D721Med (cell line): ENCODE data around the gene TRAM2.

ENCODE experiments used
- DNase-seq: peaks from one replicate; pipeline ENCODE4 v3.0.0; 2011; ENCODE audit warnings: low spot score; ENCODE audit not compliant: insufficient read length
- FAIRE-seq: peaks from 2 replicates; lab custom pipeline; 2011; peaks lifted over from hg19 to GRCh38; lab: Jason Lieb, UNC
- TF ChIP-seq, protein P1 (sequence below): IDR thresholded peaks from 2 replicates; pipeline ENCODE4 v1.5.1; 2012; ENCODE audit warnings: mild to moderate bottlenecking, control low read depth; ENCODE audit not compliant: insufficient read depth; ENCODE audit errors: missing control alignments

TRAM2 gene

DNA sequence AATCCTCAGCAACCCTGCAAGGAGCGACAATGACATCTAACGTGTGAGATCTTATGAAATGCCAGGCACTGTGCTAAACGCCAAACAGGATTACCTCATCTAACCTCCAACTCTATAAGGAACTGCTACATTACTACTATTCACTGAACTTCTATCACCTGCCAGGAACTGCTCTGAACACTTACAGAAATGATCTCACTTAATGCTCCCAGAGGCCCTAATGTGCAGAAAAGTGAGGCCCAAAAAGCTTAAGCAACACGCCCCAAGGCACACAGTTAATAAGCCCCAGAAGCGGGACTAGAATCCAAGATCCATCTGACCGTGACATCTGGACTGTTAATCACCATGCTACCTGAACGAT is 28.5 kb downstream of the TRAM2 start:
- DNase-seq (no peak), FAIRE-seq (no peak)
- TF ChIP-seq, protein P1, sequence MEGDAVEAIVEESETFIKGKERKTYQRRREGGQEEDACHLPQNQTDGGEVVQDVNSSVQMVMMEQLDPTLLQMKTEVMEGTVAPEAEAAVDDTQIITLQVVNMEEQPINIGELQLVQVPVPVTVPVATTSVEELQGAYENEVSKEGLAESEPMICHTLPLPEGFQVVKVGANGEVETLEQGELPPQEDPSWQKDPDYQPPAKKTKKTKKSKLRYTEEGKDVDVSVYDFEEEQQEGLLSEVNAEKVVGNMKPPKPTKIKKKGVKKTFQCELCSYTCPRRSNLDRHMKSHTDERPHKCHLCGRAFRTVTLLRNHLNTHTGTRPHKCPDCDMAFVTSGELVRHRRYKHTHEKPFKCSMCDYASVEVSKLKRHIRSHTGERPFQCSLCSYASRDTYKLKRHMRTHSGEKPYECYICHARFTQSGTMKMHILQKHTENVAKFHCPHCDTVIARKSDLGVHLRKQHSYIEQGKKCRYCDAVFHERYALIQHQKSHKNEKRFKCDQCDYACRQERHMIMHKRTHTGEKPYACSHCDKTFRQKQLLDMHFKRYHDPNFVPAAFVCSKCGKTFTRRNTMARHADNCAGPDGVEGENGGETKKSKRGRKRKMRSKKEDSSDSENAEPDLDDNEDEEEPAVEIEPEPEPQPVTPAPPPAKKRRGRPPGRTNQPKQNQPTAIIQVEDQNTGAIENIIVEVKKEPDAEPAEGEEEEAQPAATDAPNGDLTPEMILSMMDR = no peak

DNA sequence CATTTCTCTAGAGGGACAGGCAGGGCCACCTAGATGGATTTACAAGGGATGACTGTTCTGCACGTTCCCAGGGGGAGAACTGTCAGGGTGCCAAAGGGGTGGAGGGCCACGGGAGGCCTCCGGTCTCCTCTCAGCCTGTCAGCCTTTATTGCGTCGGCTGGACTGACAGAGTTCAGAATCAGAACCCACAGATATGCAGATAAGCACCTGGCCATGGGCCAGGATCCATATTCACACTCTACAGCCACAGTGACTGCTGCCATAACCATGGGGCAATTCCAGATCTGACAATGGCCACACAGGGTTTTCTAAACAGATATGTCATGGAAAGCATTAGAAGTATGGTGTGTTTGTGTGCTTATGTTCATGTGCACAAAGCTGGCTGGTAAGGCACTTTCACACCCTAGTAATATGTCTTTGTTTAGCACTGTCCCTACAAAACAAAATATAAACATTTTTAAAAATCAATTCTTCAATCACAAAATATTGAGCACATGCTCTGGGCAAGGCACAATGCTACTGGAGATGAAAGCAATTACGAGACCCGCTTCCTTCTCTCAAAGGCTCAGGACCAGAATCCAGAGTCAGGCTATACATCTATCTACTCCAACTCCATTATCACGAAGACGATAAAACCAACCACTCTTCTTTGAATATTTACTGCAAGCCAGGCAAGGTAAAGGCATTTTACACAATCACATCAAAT is 29.1 kb downstream of the TRAM2 start:
- TF ChIP-seq, protein P1 = no peak
- FAIRE-seq = no peak

DNA sequence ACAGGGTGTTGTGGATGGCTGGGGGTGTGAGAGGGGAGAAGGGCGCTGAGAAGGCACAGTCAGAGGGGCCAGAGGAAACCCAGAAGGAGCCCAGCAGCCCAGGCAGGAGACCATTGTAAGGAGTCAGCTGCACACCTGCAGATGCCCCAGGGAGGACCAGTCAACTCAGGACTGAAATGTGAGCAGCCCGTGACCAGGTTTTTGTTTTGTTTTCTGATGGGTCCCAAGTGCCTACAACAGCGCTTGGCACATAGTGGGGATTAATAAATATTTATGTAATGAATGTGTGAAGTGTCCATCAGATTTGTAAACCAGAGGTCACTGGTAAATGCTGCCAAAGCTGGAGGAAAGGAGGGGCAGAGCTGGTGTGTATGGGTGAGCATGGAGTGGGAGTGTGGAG is 30.2 kb downstream of the TRAM2 start:
- TF ChIP-seq, protein P1 = no peak

More for the DNA sequence above, 29.1 kb downstream of the TRAM2 start:
- no peak for DNase-seq

DNA sequence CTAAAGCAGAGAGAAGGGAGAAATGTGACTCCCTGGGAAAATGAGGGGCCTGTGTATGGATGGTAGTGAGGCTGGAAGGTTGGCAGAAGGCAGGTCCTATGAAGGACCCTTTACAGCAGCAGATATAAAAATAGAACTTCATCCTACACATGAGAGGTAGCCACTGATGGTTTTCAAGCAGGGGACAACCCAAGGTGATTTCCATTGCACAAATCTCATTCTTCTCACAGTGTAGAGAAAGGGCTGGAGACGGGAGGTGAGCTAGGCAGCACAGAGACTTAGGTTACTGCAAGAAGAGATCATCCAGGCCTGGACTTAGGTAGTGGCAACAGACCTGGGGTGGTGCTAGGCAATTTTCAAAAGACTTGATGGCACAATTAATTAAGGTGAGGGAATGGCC is 30.7 kb downstream of the TRAM2 start:
- FAIRE-seq (no peak), DNase-seq (no peak)
- TF ChIP-seq, protein P1 = no peak

More for the DNA sequence above, 30.2 kb downstream of the TRAM2 start:
- FAIRE-seq = no peak
- no peak for DNase-seq

DNA sequence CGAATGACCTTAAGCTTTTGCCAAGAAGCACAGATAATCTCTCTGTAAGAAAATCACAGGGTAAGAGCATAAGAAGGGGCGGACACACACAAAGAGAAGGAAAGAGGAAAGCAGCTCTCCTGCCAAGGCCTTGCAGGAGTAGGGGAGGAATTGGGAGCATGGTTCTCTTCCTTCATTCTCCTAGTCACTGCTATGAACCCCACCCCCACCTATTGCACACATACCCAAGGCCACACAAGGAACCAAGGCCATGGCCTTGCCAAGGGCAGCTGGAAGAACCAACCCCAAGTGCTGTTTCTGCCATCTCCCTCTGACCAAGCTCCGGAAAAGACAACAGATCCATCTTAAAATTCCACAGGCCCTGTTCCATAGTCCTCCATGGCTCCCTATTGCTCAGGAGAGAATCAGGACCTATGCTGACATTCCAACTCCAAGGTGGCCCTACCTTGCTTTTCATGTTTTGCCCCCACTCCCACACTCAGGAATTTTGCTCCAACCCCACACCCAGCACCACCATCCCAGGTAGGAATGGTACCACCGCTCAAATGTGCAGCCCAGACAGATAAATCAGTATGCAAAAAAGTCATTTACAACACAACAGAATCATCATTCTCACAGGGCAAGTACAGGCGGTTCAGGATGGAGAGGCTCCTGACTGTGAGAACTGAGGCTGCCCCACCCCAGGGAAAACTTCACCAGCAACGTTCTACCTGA is 31.3 kb downstream of the TRAM2 start:
- TF ChIP-seq, protein P1 = no peak
- no peak for DNase-seq
- FAIRE-seq = no peak

DNA sequence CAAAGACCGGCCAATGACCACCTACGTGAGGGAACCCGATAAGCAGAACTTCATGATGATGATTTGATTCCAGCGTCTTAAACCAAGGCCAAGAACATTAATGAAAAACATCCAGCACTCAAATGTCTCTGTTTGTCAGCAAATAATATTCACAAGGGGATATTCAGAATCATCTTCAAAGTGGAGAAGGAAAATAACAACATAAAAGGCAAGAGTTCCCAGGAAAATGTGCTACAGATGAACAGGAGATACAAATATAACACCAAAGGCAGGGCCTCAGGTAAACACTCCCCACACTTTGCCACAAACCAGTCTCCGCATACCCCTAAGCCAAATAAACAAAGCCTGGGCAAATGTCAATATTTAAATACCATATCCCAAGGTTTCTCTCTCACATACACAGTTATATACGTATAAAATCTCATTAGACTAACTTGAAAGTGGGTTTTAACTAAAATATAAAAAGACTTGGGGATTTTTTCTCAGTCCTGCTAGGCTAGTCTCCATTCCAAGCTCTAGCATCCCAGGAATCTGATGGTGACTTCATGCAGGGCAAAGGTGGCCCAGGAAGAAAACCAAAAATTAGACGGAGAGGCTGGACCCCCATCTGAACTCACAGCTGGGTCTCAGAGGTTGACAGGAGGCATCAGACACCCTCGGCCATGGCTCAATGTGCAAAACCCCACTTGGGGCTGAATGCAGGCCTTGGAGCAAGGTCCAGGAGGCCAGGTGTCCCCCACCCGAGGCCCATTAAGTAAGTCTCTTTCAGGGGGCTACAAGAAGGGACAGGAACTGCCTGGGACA is 32.1 kb downstream of the TRAM2 start:
- no peak for FAIRE-seq
- TF ChIP-seq, protein P1 = no peak

More for the DNA sequence above, 32.1 kb downstream of the TRAM2 start:
- DNase-seq = no peak
